ENCODE data around the gene NOC3L.

DNA sequence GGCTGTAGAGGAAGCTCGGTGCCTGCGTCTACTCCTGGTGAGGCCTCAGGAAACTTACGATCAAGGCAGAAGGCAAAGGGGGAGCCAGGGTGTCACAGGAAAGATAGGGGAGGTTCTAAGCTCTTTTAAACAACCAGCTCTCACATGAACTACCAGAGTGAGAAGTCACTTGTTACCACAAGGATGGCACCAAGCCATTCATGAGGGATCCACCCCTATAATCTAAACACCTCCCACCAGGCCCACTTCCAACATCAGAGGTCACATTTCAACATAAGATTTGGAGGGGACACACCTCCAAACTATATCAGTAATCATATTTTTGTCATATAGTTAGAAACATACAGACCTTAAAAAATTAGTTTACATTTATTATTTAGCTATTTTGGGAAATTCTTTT, 9.4 kb downstream of the NOC3L start:
- TF ChIP-seq CTCF (IDR thresholded peaks at IDR 0.05) = no peak
- TF ChIP-seq POLR2AphosphoS5 (IDR thresholded peaks at IDR 0.05) = no peak
- no peak for TF ChIP-seq POLR2A (IDR thresholded peaks at IDR 0.05)

Measured in transverse colon (tissue), 4 donors.